NK-92 (cell line): Measurements from ENCODE around the gene SYNJ1.

ENCODE experiments used
- DNase-seq: peaks from one replicate; lab custom pipeline; 2025; ENCODE audit not compliant: unreplicated experiment; lab: John Stamatoyannopoulos, UW

Gene SYNJ1

GRCh38 chr21:32585970-32586369 lies 141.8 kb downstream of the SYNJ1 start:
- no peak for DNase-seq

- DNase-seq: no peak
Observed at GRCh38 chr21:32585042-32585710, 142.6 kb downstream of the SYNJ1 start, which contains the start of gene TCP10L. Gene TCP10L (minus strand): TSS chr21:32585523. CDS start chr21:32584304, 1,219 bp downstream.

- DNase-seq: no peak
Observed at GRCh38 chr21:32584472-32584871, 143.3 kb downstream of the SYNJ1 start.

- DNase-seq: no peak
Observed at GRCh38 chr21:32581732-32582131, 146.1 kb downstream of the SYNJ1 start.

- DNase-seq: no peak
Observed at GRCh38 chr21:32580949-32581348, 146.9 kb downstream of the SYNJ1 start.
